Kidney (tissue), 14 donors: ENCODE measurements around the gene HIBADH. TPM values are rescaled to one million over a fixed set of nuclear protein-coding genes. Genes with fewer than 3 reads are reported as not detected.

ENCODE experiments used
- DNase-seq, 5 donors: peaks; one replicate each; pipeline ENCODE4 v3.0.0-alpha.2; 2013 to 2020
- FAIRE-seq: peaks from 2 replicates; lab custom pipeline; 2012; peaks lifted over from hg19 to GRCh38; lab: Jason Lieb, UNC
- H3K27ac ChIP-seq, 2 donors: one replicate each; pipeline ENCODE4 v1.7.0; 2013; ENCODE audit warnings: low read depth in 2 of 2, low read length in 2 of 2, inconsistent platforms in 1 of 2
- H3K27me3 ChIP-seq: one replicate; pipeline ENCODE4 v1.7.1; 2013; ENCODE audit warnings: low read length, inconsistent platforms; ENCODE audit not compliant: control insufficient read depth, insufficient read depth
- H3K36me3 ChIP-seq, 3 donors: one replicate each; pipeline versions ENCODE4 v1.7.0 to v1.7.1; 2013; ENCODE audit warnings: low read length in 3 of 3, control low read depth in 1 of 3, inconsistent platforms in 1 of 3; ENCODE audit not compliant: insufficient read depth in 3 of 3, control insufficient read depth in 2 of 3
- H3K4me1 ChIP-seq, 3 donors: one replicate each; pipeline versions ENCODE4 v1.7.0 to v1.7.1; 2013; ENCODE audit warnings: low read length in 3 of 3, inconsistent platforms in 1 of 3, low read depth in 1 of 3; ENCODE audit not compliant: control insufficient read depth in 2 of 3, insufficient read depth in 2 of 3
- H3K4me3 ChIP-seq, 3 donors: one replicate each; pipeline versions ENCODE4 v1.7.0 to v1.8.1; 2013; ENCODE audit warnings: low read length in 3 of 3, control low read depth in 1 of 3, inconsistent platforms in 1 of 3
- H3K9ac ChIP-seq, 3 donors: one replicate each; pipeline versions ENCODE4 v1.7.0 to v1.7.1; 2013; ENCODE audit warnings: low read length in 3 of 3, control low read depth in 1 of 3, inconsistent platforms in 1 of 3
- H3K9me3 ChIP-seq, 3 donors: one replicate each; pipeline versions ENCODE4 v1.7.0 to v1.7.1; 2013; ENCODE audit warnings: low read length in 3 of 3, control low read depth in 1 of 3, inconsistent platforms in 1 of 3; ENCODE audit not compliant: control insufficient read depth in 2 of 3, insufficient read depth in 1 of 3
- intact Hi-C: fragments of 100-400 bp; cut with DNase I; formaldehyde crosslinking; loops from one replicate; pipeline ENCODE4 v1.11.1; 2022
- polyA plus RNA-seq: library from polyadenylated mRNA; stranded (reverse); fragments of 350-450 nt; fragmentation: Illumina TruSeq; extraction: RNeasy Lipid Tissue Mini Kit (QIAGEN cat#74804); gene quantifications from one replicate; pipeline ENCODE4 v1.2.3, GENCODE V29; 2014; ENCODE audit warnings: low read depth, low replicate concordance; ENCODE audit not compliant: insufficient read depth
- total RNA-seq: library from RNA; stranded (reverse); fragmentation: NEBNext Ultra II Directional; extraction: Animal tissue kit (Norgen Biotek cat#: 25700); gene quantifications from one replicate; pipeline ENCODE4 v1.2.1, GENCODE V29; 2021
- TF ChIP-seq, protein P1 (sequence below): IDR thresholded peaks from 3 replicates; pipeline ENCODE4 v1.5.1; 2012; ENCODE audit warnings: mild to moderate bottlenecking, moderate library complexity, borderline replicate concordance; ENCODE audit not compliant: insufficient read depth; ENCODE audit errors: extremely low read depth
- donor health status: control.
- donor health status: control.
- donor health status: control.
- donor health status: control.
- donor health status: control.
- donor health status: DM: yes; HTN: yes; CAD: no.
- donor health status: Normal renal cell carcinoma (clear cell type).

Gene HIBADH
- total and polyA plus RNA-seq, 2 donors from 2014 or later = 42.6 to 160 TPM

DNA sequence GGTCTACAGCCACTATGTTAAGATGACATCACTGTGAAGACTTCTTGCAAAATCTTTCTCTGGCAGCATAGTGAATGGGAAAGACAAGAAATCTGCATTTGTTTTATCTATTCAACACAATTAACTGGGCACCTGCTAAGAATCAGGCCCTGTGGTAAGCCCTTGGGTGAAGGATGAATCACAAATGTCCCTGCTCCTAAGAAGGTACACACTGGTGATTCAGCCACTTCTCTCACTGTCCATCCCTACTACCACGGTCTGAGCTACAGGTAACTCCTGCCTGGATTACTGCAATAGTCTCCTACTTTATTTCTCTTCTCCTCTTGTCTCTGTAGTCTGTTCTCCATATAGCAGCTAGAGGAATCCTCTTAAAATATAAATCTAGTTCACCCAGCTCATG is 116.1 kb downstream of the HIBADH start:
- TF ChIP-seq, protein P1, sequence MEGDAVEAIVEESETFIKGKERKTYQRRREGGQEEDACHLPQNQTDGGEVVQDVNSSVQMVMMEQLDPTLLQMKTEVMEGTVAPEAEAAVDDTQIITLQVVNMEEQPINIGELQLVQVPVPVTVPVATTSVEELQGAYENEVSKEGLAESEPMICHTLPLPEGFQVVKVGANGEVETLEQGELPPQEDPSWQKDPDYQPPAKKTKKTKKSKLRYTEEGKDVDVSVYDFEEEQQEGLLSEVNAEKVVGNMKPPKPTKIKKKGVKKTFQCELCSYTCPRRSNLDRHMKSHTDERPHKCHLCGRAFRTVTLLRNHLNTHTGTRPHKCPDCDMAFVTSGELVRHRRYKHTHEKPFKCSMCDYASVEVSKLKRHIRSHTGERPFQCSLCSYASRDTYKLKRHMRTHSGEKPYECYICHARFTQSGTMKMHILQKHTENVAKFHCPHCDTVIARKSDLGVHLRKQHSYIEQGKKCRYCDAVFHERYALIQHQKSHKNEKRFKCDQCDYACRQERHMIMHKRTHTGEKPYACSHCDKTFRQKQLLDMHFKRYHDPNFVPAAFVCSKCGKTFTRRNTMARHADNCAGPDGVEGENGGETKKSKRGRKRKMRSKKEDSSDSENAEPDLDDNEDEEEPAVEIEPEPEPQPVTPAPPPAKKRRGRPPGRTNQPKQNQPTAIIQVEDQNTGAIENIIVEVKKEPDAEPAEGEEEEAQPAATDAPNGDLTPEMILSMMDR = no peak
- no peak for DNase-seq
- no peak for FAIRE-seq

GRCh38 chr7:27535795-27536194 is 126.9 kb downstream of the HIBADH start:
- FAIRE-seq = no peak
- no peaks in the 10 kb centered on the region for H3K27me3 ChIP-seq
- no peak overlapping the region for H3K27ac ChIP-seq
- H3K4me1 ChIP-seq = no peaks in the 10 kb centered on the region
- H3K9ac ChIP-seq = no peak overlapping the region
- intact Hi-C loops = no loop called here
- peaks cover 7 to 17% (median 10%) of the 10 kb centered on the region in 3 donors for H3K36me3 ChIP-seq
- no peaks in the 10 kb centered on the region for H3K9me3 ChIP-seq
- no peak for DNase-seq
- TF ChIP-seq, protein P1 = no peak
- H3K4me3 ChIP-seq = no peak overlapping the region

More for the DNA sequence above, 116.1 kb downstream of the HIBADH start:
- no peaks in the 10 kb centered on the region for H3K4me1 ChIP-seq
- no peaks in the 10 kb centered on the region for H3K27me3 ChIP-seq
- intact Hi-C loops = no loop called here
- H3K27ac ChIP-seq = no peak overlapping the region
- H3K9me3 ChIP-seq = no peaks in the 10 kb centered on the region
- no peak overlapping the region for H3K4me3 ChIP-seq
- H3K36me3 ChIP-seq = peaks cover 0 to 6% (median 0%) of the 10 kb centered on the region in 3 donors
- no peak overlapping the region for H3K9ac ChIP-seq

- Histone ChIP-seq H3K27ac (no peak overlapping the region), H3K9me3 (peaks cover 0 to 2% (median 0%) of the 10 kb centered on the region in 3 donors), H3K9ac (no peak overlapping the region), H3K27me3 (no peaks in the 10 kb centered on the region), H3K36me3 (peaks cover 6 to 19% (median 12%) of the 10 kb centered on the region in 3 donors), H3K4me1 (no peaks in the 10 kb centered on the region), H3K4me3 (no peak overlapping the region)
- intact Hi-C loops = no loop called here
- no peak for FAIRE-seq
- TF ChIP-seq, protein P1 = no peak
- DNase-seq = peak in 2 of 5 donors; percentile 27 to 42
Measured at GRCh38 chr7:27533652-27534081, 129.0 kb downstream of the HIBADH start.

- TF ChIP-seq, protein P1 = no peak
- H3K27me3 ChIP-seq = no peaks in the 10 kb centered on the region
- intact Hi-C loops = no loop called here
- peaks cover 9 to 14% (median 12%) of the 10 kb centered on the region in 3 donors for H3K36me3 ChIP-seq
- FAIRE-seq (no peak), DNase-seq (no peak)
- H3K9ac ChIP-seq = no peak overlapping the region
- no peaks in the 10 kb centered on the region for H3K4me1 ChIP-seq
- H3K4me3 ChIP-seq = no peak overlapping the region
- peaks cover 0 to 4% (median 0%) of the 10 kb centered on the region in 3 donors for H3K9me3 ChIP-seq
- H3K27ac ChIP-seq = no peak overlapping the region
Measured at GRCh38 chr7:27532314-27532713, 130.4 kb downstream of the HIBADH start.
